IPS DF 19.7 (cell line): ENCODE results near the gene PARVA.
"Not testable (repeated sequence)": the region's sequence is repeated elsewhere in the genome, so short reads cannot be mapped to it uniquely, and the experiment has no call there.

Source experiments
- DNase-seq: peaks from one replicate; pipeline ENCODE4 v3.0.0-alpha.2; 2013; ENCODE audit warnings: low read depth, low spot score

PARVA gene, protein sequence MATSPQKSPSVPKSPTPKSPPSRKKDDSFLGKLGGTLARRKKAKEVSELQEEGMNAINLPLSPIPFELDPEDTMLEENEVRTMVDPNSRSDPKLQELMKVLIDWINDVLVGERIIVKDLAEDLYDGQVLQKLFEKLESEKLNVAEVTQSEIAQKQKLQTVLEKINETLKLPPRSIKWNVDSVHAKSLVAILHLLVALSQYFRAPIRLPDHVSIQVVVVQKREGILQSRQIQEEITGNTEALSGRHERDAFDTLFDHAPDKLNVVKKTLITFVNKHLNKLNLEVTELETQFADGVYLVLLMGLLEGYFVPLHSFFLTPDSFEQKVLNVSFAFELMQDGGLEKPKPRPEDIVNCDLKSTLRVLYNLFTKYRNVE

DNA sequence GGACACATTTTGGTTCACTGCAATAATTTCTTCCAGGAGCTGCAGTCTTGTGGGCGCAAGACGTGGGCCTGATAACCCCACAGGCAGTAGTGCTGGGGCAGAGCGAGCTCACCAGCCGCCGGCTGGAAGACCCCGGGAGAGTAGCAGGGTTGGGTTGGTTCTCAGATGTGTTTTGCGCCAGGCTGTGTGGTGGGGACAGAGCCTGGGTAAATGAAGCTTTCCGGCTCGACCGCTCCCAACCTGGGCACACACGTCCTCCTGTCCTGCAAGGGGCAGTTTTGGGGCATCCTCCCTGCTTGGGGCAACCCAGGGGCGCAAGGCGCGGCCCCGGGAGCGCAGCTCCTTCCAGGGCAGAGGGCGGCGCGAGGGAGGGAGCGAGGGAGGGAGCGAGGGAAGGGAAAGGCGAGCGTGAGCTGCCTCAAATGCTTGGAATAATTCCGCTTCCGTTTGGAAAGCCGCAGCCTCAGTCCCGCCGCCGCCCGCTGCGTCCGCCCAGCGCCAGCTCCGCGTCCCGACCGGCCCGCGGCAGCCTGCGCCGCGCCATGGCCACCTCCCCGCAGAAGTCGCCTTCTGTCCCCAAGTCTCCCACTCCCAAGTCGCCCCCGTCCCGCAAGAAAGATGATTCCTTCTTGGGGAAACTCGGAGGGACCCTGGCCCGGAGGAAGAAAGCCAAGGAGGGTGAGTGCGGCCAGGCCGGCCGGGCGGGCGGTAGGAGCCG, at the start of gene PARVA:
PARVA (plus strand) TSS at position 466 of the 718 bp plus-strand sequence; CDS start at position 543, 77 bp downstream.
- DNase-seq = peak; percentile 57

GRCh38 chr11:12329169-12329568, 48.2 kb upstream of the PARVA start:
- DNase-seq = no peak

DNA sequence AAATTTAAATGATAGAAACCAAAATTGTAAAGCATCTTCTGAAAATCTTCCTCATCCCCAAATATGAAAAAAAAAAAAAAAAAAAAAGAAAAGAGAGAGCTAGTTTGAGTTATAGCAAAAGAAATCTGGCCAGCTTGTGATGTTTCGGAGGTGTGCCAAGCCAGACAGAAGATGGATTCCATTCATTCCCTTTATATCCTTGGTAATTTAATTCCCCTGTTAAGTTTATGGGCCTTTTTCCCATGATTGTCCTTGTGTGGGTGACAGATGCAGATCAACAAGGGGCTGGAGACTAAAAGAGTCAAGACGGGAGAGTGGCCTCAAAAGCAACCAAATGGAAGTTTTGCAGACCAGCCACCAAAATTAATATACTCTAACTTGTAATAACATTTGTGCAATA, 47.6 kb upstream of the PARVA start:
- no peak for DNase-seq

- no peak for DNase-seq
Observed at GRCh38 chr11:12330485-12331231, 46.7 kb upstream of the PARVA start.

GRCh38 chr11:12331239-12331874, 46.0 kb upstream of the PARVA start:
- peak; percentile 42 for DNase-seq

GRCh38 chr11:12343526-12343925, 33.8 kb upstream of the PARVA start:
- no peak for DNase-seq

DNA sequence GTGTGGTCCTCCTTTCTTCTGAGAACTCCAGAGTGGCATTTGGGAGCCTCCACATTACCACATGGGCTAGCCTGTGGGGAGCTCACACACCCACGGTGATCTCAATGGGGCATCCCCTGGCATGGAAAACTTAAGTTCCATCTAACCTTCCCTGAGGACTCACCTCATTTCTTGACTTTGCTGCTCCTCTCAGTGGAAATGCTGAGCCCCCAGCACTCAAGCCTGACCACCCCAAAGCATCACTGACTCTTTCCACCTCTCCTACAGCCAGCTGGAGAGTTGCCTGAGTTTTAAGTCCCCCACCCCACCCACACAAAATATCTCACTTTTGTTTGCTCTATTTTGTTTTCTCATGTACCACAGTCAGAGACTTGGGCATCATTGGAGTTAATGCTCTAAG, 23.8 kb upstream of the PARVA start:
- DNase-seq = no peak

DNA sequence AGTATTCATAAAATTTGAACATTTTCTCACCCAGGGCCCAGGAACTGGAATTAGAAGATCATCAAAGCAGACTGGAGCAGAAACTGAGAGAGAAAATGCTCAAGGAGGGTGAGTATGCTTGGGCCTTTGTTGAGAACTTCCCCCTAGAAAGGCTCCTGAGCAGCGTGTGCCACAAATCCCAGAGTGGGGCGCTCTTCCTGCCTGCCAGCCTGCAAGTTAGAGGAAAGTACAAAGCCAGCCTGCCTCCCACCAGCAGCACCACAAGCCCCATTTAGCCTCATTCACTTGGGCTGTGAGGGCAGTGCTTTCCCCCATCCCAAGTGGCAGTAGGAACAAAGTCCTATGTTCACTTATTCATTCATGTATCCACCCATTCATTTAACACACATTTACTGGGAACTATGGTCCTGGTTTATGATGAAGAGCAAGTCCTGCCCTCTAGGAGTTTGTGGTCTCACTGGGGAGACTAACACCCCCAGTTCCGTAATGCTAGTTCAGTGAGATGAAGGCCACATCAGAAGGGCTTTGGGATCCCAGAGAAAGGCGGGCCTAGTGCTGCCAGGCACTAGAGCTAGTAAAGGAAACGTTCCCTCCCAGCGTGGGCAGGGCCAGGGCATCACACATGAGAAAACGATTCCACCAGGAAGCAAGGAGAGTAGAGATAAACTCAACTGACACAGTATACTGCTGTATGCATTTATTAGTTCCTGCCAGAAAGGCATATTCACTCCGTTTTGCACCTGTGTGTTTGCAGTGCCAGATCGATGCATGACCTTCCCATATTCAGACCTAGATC, 22.4 kb upstream of the PARVA start:
- no peak for DNase-seq

DNA sequence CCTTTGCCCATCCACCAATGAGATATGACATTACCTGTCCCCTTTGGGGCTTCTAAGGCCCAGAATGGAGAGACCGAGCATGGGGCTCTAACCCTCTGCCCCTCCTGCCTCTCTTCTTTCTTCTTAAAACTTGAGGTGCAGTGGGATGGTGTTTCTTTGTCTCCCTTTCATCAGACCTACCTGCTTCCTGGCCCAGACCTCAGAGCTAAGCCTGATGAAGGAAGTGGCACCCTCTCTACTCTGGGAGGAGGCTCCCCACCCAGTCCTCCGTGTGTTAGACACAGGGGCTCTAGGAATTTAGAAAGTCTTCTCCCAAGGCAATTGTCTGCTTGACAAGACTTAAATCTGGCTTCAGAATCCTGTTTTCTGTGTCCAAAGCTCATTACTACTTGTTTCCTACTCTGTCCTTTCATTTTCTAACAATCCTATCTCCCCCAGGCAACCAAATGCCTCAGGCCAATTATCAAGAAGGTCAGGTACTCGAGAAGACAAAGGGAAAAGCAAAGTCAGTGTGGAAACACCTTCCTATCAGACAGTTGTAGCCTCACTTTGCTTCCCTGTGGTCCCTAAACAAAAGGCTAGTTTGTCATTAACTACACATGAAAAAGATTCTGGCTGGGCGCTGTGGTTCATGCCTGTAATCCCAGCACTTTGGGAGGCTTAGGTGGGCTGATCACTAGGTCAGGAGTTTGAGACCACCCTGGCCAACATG, 20.3 kb upstream of the PARVA start:
- DNase-seq = no peak

GRCh38 chr11:12357697-12358096, 19.7 kb upstream of the PARVA start:
- DNase-seq = not testable (repeated sequence)

- no peak for DNase-seq
Observed at GRCh38 chr11:12358302-12359188, 18.8 kb upstream of the PARVA start.

- DNase-seq = no peak
Observed at GRCh38 chr11:12359761-12360160, 17.6 kb upstream of the PARVA start.

- no peak for DNase-seq
Observed at GRCh38 chr11:12361682-12362081, 15.7 kb upstream of the PARVA start.

GRCh38 chr11:12362857-12363256, 14.5 kb upstream of the PARVA start:
- DNase-seq = no peak

DNA sequence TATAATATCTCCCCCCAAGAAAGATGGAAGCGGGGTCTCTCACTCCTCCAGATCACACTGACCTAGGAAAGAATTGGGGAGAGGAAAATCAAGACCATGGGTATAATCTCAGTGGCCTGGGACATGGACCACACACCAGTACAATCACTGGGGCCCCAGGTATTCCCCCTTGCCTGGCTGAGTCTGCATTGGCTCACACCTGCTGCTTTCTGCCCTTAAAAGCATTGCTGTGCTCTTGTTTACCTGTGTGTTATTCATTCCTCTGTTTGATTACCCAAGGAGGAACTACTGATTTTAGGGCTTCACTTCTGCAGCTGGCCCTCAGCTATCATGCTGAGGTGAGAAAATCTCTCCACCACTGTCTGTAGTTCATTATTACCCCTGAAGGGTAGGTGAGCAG, 14.0 kb upstream of the PARVA start:
- DNase-seq = no peak

GRCh38 chr11:12365965-12366575, 11.3 kb upstream of the PARVA start:
- not testable (repeated sequence) for DNase-seq

DNA sequence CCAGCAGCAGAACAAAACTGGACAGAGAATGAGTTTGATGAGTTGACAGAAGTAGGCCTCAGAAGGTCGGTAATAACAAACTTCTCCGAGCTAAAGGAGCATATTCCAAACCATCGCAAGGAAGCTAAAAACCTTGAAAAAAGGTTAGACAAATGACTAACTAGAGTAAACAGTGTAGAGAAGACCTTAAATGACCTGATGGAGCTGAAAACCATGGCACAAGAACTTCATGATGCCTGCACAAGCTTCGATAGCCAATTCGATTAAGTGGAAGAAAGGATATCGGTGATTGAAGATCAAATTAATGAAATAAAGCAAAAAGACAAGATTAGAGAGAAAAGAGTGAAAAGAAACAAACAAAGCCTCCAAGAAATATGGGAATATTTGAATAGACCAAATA, 10.3 kb upstream of the PARVA start:
- DNase-seq = not testable (repeated sequence)

- DNase-seq = no peak
Observed at GRCh38 chr11:12372111-12372510, 5.3 kb upstream of the PARVA start.

GRCh38 chr11:12375720-12376119, 1.7 kb upstream of the PARVA start:
- no peak for DNase-seq
